ENCODE results near the gene CENATAC.
A peak's percentile ranks its signal among the peaks of the same experiment; 100 is the strongest.
"Not testable (repeated sequence)": the region's sequence is repeated elsewhere in the genome, so short reads cannot be mapped to it uniquely, and the experiment has no call there.

Gene CENATAC

GRCh38 chr11:118997627-118998387, at the start of gene CENATAC:
Gene CENATAC, plus strand, starts transcription at chr11:118998138. Its CDS starts 60 bp downstream, at chr11:118998198.
- peak; percentile 96 for DNase-seq (ENCODE audit: low read depth, low spot score)

GRCh38 chr11:118953265-118953664, 44.7 kb upstream of the CENATAC start:
- DNase-seq (ENCODE audit: low read depth, low spot score), result peak; percentile 71

GRCh38 chr11:118953976-118954375, 44.0 kb upstream of the CENATAC start:
- DNase-seq (ENCODE audit: low read depth, low spot score), result not testable (repeated sequence)

GRCh38 chr11:118956094-118956846, 41.7 kb upstream of the CENATAC start, which contains the start of gene UPK2:
Gene UPK2, plus strand, starts transcription at chr11:118956298. Its CDS starts 53 bp downstream, at chr11:118956351.
- DNase-seq (ENCODE audit: low read depth, low spot score), result peak; percentile 94

GRCh38 chr11:118956847-118957469, 41.0 kb upstream of the CENATAC start:
- DNase-seq (ENCODE audit: low read depth, low spot score), result no peak

GRCh38 chr11:118957549-118957948, 40.4 kb upstream of the CENATAC start:
- DNase-seq (ENCODE audit: low read depth, low spot score), result no peak

- no peak for DNase-seq (ENCODE audit: low read depth, low spot score)
These were observed 40.0 kb upstream of the CENATAC start for GRCh38 chr11:118957968-118958367.

- DNase-seq (ENCODE audit: low read depth, low spot score), result no peak
These were observed 39.4 kb upstream of the CENATAC start for GRCh38 chr11:118958577-118958976.

- no peak for DNase-seq (ENCODE audit: low read depth, low spot score)
These were observed 36.7 kb upstream of the CENATAC start for GRCh38 chr11:118961189-118961588.

- DNase-seq (ENCODE audit: low read depth, low spot score), result no peak
These were observed 36.3 kb upstream of the CENATAC start for GRCh38 chr11:118961591-118961990.

- not testable (repeated sequence) for DNase-seq (ENCODE audit: low read depth, low spot score)
These were observed 28.4 kb upstream of the CENATAC start for GRCh38 chr11:118969508-118969907.

- DNase-seq (ENCODE audit: low read depth, low spot score), result no peak
These were observed 26.3 kb upstream of the CENATAC start, which contains the start of gene FOXR1 for GRCh38 chr11:118971646-118972045. Gene FOXR1, plus strand, starts transcription at chr11:118971761. Its CDS starts 171 bp downstream, at chr11:118971932.

- no peak for DNase-seq (ENCODE audit: low read depth, low spot score)
These were observed 24.0 kb upstream of the CENATAC start for GRCh38 chr11:118973985-118974384.

- no peak for DNase-seq (ENCODE audit: low read depth, low spot score)
These were observed 21.9 kb upstream of the CENATAC start for GRCh38 chr11:118975771-118976709.

GRCh38 chr11:118979434-118979833, 18.5 kb upstream of the CENATAC start:
- DNase-seq (ENCODE audit: low read depth, low spot score), result peak; percentile 23

- peak; percentile 73 for DNase-seq (ENCODE audit: low read depth, low spot score)
These were observed 17.6 kb upstream of the CENATAC start for GRCh38 chr11:118980191-118980881.

GRCh38 chr11:118984337-118984736, 13.6 kb upstream of the CENATAC start:
- DNase-seq (ENCODE audit: low read depth, low spot score), result not testable (repeated sequence)

- DNase-seq (ENCODE audit: low read depth, low spot score), result peak; percentile 36
These were observed 13.1 kb upstream of the CENATAC start for GRCh38 chr11:118984825-118985224.

GRCh38 chr11:118988280-118988679, 9.7 kb upstream of the CENATAC start:
- no peak for DNase-seq (ENCODE audit: low read depth, low spot score)

- not testable (repeated sequence) for DNase-seq (ENCODE audit: low read depth, low spot score)
These were observed 6.4 kb upstream of the CENATAC start for GRCh38 chr11:118991486-118992038.
